Skeletal muscle tissue (tissue), 4 donors: Measurements from ENCODE around the gene MCTP1. TPM values are rescaled to one million over a fixed set of nuclear protein-coding genes. Genes with fewer than 3 reads are reported as not detected.

Experiments
- H3K27ac ChIP-seq: one replicate; pipeline ENCODE4 v1.7.0; 2013; ENCODE audit warnings: mild to moderate bottlenecking, low read depth, low read length, inconsistent platforms
- H3K27me3 ChIP-seq, 3 donors: one replicate each; pipeline ENCODE4 v1.7.0; 2013; ENCODE audit warnings: low read length in 3 of 3; ENCODE audit not compliant: control insufficient read depth in 3 of 3, insufficient read depth in 3 of 3
- H3K36me3 ChIP-seq, 3 donors: one replicate each; pipeline ENCODE4 v1.7.0; 2013; ENCODE audit warnings: low read length in 3 of 3; ENCODE audit not compliant: control insufficient read depth in 3 of 3, insufficient read depth in 3 of 3
- H3K4me1 ChIP-seq, 3 donors: one replicate each; pipeline ENCODE4 v1.7.0; 2013; ENCODE audit warnings: low read length in 3 of 3, mild to moderate bottlenecking in 3 of 3; ENCODE audit not compliant: control insufficient read depth in 3 of 3, insufficient read depth in 3 of 3
- H3K4me3 ChIP-seq, 3 donors: one replicate each; pipeline ENCODE4 v1.7.0; 2013; ENCODE audit warnings: low read length in 3 of 3
- H3K9ac ChIP-seq, 3 donors: one replicate each; pipeline ENCODE4 v1.7.0; 2013; ENCODE audit warnings: low read length in 3 of 3, mild to moderate bottlenecking in 3 of 3, moderate library complexity in 2 of 3, low read depth in 1 of 3
- H3K9me3 ChIP-seq, 3 donors: one replicate each; pipeline ENCODE4 v1.7.0; 2013; ENCODE audit warnings: low read length in 3 of 3; ENCODE audit not compliant: control insufficient read depth in 3 of 3
- total RNA-seq: library from RNA; depleted of rRNA; stranded (reverse); fragments of >200 nt; gene quantifications from one replicate; pipeline ENCODE4 v1.2.3, GENCODE V29; 2014
- donor health status: Osteomylitis.

Gene MCTP1
- total RNA-seq, 1 donor from 2014 or later: 20.4 TPM

GRCh38 chr5:95032801-95033200, 252.1 kb downstream of the MCTP1 start:
- Histone ChIP-seq H3K9me3 (peaks cover 0 to 3% (median 0%) of the 10 kb centered on the region in 3 donors), H3K36me3 (no peaks in the 10 kb centered on the region), H3K4me3 (no peak overlapping the region), H3K27me3 (no peaks in the 10 kb centered on the region), H3K4me1 (peaks cover 0 to under 1% (median 0%) of the 10 kb centered on the region in 3 donors), H3K9ac (no peak overlapping the region), H3K27ac (no peak overlapping the region)

DNA sequence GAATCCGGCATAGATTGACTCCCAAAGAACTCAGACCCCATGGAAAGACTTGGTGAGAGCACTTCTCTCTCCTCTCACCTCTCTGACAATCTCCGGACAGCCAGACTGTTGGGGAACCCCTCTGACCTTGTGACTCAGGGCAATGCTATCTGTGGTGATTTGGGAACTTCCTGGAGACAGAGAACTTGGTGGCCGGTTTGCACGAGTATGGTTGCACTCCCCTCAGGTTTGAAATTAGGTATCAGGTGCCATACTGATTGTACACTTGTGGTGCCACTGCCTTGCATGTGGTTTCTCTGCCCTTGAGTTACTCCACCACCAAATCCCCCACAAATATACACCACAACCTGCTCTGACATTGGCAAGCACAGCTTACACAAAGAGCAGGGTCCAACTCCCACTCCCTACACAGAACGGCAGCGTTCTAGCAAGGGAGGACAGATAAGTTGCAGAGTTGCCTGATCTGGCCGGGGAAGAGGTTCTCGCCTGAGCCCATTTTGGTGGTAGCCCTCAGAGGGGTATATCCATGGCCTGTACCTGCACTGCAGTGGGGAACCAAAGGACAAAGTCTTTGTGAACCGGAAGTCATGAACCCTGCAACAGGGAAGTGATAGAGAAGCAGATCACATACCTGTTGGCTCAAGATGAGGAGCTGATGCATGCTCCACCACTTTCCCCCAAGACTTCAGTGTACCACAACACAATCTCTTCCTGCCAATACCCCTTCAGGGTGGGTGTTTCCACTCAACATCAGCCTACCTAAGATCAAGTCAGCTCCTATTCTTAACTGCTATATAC, 255.1 kb downstream of the MCTP1 start:
- H3K9me3 ChIP-seq: peaks cover 0 to 3% (median 0%) of the 10 kb centered on the region in 3 donors
- H3K4me3 ChIP-seq: no peak overlapping the region
- H3K4me1 ChIP-seq: peaks cover 0 to 3% (median 0%) of the 10 kb centered on the region in 3 donors
- H3K36me3 ChIP-seq: no peaks in the 10 kb centered on the region
- no peak overlapping the region for H3K27ac ChIP-seq
- H3K9ac ChIP-seq: no peak overlapping the region
- no peaks in the 10 kb centered on the region for H3K27me3 ChIP-seq

DNA sequence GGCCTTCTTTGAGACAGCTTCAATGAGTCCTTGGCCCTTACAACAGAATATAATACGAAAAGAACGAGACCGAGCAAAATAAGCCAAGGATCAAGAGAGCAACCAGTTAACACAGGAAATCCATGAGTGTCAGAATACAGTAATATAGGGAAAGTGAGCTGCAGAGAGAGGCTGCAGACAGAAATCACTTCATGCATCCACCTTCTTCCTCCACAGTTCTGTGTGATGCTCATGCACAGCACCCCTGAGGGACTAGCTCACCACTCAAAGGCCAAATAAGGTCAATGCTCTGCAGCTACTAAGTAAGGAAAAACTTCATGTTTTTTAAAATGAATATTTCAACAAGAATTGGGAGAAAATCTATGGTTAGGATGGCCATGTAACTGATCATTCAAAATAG, 257.1 kb downstream of the MCTP1 start:
- Histone ChIP-seq H3K9me3 (no peaks in the 10 kb centered on the region), H3K4me3 (no peak overlapping the region), H3K36me3 (no peaks in the 10 kb centered on the region), H3K4me1 (peaks cover 0 to 3% (median 0%) of the 10 kb centered on the region in 3 donors), H3K9ac (no peak overlapping the region), H3K27ac (no peak overlapping the region), H3K27me3 (no peaks in the 10 kb centered on the region)

- Histone ChIP-seq H3K36me3 (no peaks in the 10 kb centered on the region), H3K27me3 (no peaks in the 10 kb centered on the region), H3K4me3 (no peak overlapping the region), H3K27ac (no peak overlapping the region), H3K9me3 (no peaks in the 10 kb centered on the region), H3K9ac (no peak overlapping the region), H3K4me1 (peaks cover 0 to 3% (median 0%) of the 10 kb centered on the region in 3 donors)
These were observed 257.7 kb downstream of the MCTP1 start for GRCh38 chr5:95027151-95027721.

- no peak overlapping the region for H3K27ac ChIP-seq
- H3K4me3 ChIP-seq: no peak overlapping the region
- H3K9me3 ChIP-seq: no peaks in the 10 kb centered on the region
- no peaks in the 10 kb centered on the region for H3K27me3 ChIP-seq
- H3K36me3 ChIP-seq: no peaks in the 10 kb centered on the region
- H3K4me1 ChIP-seq: peaks cover 0 to 3% (median 0%) of the 10 kb centered on the region in 3 donors
- H3K9ac ChIP-seq: no peak overlapping the region
These were observed 258.2 kb downstream of the MCTP1 start for GRCh38 chr5:95026718-95027117.

DNA sequence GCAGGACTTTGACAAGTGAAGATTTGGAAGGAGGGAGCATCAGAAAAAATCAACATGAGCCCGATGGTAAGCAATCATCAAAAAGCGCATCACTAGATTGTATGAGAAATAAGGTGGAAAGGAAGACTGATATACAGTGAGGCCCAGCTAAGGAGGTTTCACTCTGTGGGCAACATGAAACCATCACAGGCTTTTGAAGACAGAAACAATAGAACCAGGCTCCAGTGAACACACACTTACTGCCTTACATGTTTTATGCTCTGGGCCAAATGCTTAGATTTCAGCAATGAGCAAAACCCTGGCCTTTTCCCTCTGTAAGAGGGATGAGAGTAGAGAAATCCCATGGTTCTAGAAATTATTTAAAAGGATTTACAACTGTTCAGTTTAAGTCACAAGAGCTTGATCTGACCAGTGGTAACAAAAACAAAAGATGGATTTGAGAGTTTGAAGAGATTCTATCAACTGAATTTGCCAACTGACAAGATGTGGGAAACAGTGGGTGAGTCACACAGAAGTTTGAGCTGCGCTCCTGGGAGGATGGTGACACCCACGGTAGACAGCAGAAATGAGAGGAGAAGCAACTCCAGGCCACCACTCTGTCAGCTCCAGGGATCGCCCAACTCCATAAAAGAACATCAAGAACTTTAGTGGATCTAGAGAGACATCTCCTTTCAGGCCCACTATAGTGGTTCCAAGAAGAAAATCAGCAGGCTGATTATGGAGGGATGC, 261.8 kb downstream of the MCTP1 start:
- Histone ChIP-seq H3K4me1 (peaks cover 0 to 3% (median 0%) of the 10 kb centered on the region in 3 donors), H3K27ac (no peak overlapping the region), H3K27me3 (no peaks in the 10 kb centered on the region), H3K4me3 (no peak overlapping the region), H3K9ac (no peak overlapping the region), H3K9me3 (no peaks in the 10 kb centered on the region), H3K36me3 (no peaks in the 10 kb centered on the region)

- Histone ChIP-seq H3K36me3 (peaks cover 0 to 1% (median 0%) of the 10 kb centered on the region in 3 donors), H3K9me3 (no peaks in the 10 kb centered on the region), H3K4me3 (no peak overlapping the region), H3K27ac (no peak overlapping the region), H3K4me1 (no peaks in the 10 kb centered on the region), H3K27me3 (no peaks in the 10 kb centered on the region), H3K9ac (no peak overlapping the region)
These were observed 264.5 kb downstream of the MCTP1 start for GRCh38 chr5:95020345-95020744.

GRCh38 chr5:95018946-95019345, 265.9 kb downstream of the MCTP1 start:
- H3K36me3 ChIP-seq: peaks cover 0 to 1% (median 0%) of the 10 kb centered on the region in 3 donors

DNA sequence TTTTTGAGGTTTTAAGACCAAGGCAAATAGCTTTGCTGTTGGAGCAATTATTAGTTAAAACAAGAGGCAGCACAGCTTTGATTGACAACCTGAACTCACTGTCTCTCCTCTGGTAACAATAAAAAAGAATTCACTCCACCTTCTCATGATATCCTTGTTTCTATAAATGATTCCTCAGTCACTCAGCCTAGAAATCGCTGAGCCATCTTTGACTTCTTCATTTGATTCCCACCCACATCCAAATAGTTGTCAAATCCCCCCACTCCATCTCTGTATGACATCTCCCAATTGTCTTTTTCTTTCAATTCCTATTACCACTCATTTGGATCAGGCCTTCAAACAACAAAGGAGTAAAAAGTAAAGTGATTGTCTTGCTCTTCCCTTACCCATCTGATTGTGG, 266.4 kb downstream of the MCTP1 start:
- H3K4me3 ChIP-seq: no peak overlapping the region
- peaks cover 0 to 1% (median 0%) of the 10 kb centered on the region in 3 donors for H3K36me3 ChIP-seq
- H3K9ac ChIP-seq: no peak overlapping the region
- no peaks in the 10 kb centered on the region for H3K4me1 ChIP-seq
- no peak overlapping the region for H3K27ac ChIP-seq
- H3K27me3 ChIP-seq: no peaks in the 10 kb centered on the region
- H3K9me3 ChIP-seq: no peaks in the 10 kb centered on the region

More at GRCh38 chr5:95018946-95019345, 265.9 kb downstream of the MCTP1 start:
- Histone ChIP-seq H3K4me1 (no peaks in the 10 kb centered on the region), H3K27ac (no peak overlapping the region), H3K9ac (no peak overlapping the region), H3K9me3 (no peaks in the 10 kb centered on the region), H3K4me3 (no peak overlapping the region), H3K27me3 (no peaks in the 10 kb centered on the region)

DNA sequence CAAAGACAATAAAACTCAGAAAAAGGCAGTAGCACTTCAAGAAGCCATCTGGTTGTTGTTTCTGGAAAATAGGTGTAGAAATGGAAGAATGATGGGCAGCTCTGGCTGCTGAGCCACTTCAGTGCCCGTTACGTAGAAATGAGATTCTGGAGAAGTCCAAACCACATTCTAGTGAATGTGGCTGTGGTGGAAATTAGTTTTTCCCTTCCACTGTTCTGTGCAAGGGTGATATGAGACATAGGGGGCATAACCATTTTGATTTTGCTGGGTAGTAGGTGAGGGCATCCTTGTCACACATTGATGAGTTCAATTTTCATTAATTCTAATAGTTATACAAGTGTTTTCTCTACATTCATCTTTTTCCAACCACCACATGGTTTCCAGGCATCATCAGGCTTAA, 275.1 kb downstream of the MCTP1 start:
- Histone ChIP-seq H3K4me1 (no peaks in the 10 kb centered on the region), H3K9ac (no peak overlapping the region), H3K27me3 (no peaks in the 10 kb centered on the region), H3K27ac (no peak overlapping the region), H3K9me3 (no peaks in the 10 kb centered on the region), H3K4me3 (no peak overlapping the region), H3K36me3 (no peaks in the 10 kb centered on the region)
